ENCODE measurements around the gene POLE2.
A peak's percentile ranks its signal among the peaks of the same experiment; 100 is the strongest.
"Not testable (repeated sequence)": the region's sequence is repeated elsewhere in the genome, so short reads cannot be mapped to it uniquely, and the experiment has no call there.

Gene POLE2

GRCh38 chr14:49703965-49704364 is 16.0 kb upstream of the POLE2 start:
- DNase-seq (ENCODE audit: low read depth in 2 of 2), result peak; percentile 24 to 45
- TF ChIP-seq CTCF (IDR thresholded peaks at IDR 0.05; ENCODE audit: low read depth, low read length), result no peak
- no peak overlapping the region for H3K4me3 ChIP-seq (replicated peaks in 1 of 2; ENCODE audit: low read depth in 2 of 2, low read length in 2 of 2)

GRCh38 chr14:49702725-49703124 is 14.7 kb upstream of the POLE2 start:
- H3K4me3 ChIP-seq (replicated peaks in 1 of 2; ENCODE audit: low read depth in 2 of 2, low read length in 2 of 2), result no peak overlapping the region
- DNase-seq (ENCODE audit: low read depth in 2 of 2), result no peak
- TF ChIP-seq CTCF (IDR thresholded peaks at IDR 0.05; ENCODE audit: low read depth, low read length), result no peak

- DNase-seq (ENCODE audit: low read depth in 2 of 2), result not testable (repeated sequence)
Observed at GRCh38 chr14:49693735-49694124, 5.7 kb upstream of the POLE2 start.

GRCh38 chr14:49692811-49693734 is 5.1 kb upstream of the POLE2 start, which contains the start of gene KLHDC1:
KLHDC1 (plus strand) TSS chr14:49693120; CDS start chr14:49693195, 75 bp downstream.
- TF ChIP-seq CTCF (IDR thresholded peaks at IDR 0.05; ENCODE audit: low read depth, low read length), result no peak
- DNase-seq (ENCODE audit: low read depth in 2 of 2), result peak; percentile 72 to 85
- peak within 1 kb of the TSS; percentile 57 to 71 for H3K4me3 ChIP-seq (replicated peaks in 1 of 2; ENCODE audit: low read depth in 2 of 2, low read length in 2 of 2)

More at GRCh38 chr14:49693735-49694124, 5.7 kb upstream of the POLE2 start:
- H3K4me3 ChIP-seq (replicated peaks in 1 of 2; ENCODE audit: low read depth in 2 of 2, low read length in 2 of 2), result peak overlapping the region; percentile 57 to 71

- H3K4me3 ChIP-seq (replicated peaks in 1 of 2; ENCODE audit: low read depth in 2 of 2, low read length in 2 of 2), result peak overlapping the region; percentile 57 to 71
- TF ChIP-seq CTCF (IDR thresholded peaks at IDR 0.05; ENCODE audit: low read depth, low read length), result no peak
- peak in 1 of 2 donors; percentile 22 for DNase-seq (ENCODE audit: low read depth in 2 of 2)
Observed at GRCh38 chr14:49692193-49692757, 4.3 kb upstream of the POLE2 start.

- TF ChIP-seq CTCF (IDR thresholded peaks at IDR 0.05; ENCODE audit: low read depth, low read length), result no peak
- DNase-seq (ENCODE audit: low read depth in 2 of 2), result no peak
- no peak overlapping the region for H3K4me3 ChIP-seq (replicated peaks in 1 of 2; ENCODE audit: low read depth in 2 of 2, low read length in 2 of 2)
Observed at GRCh38 chr14:49691031-49691430, 3.0 kb upstream of the POLE2 start.

- no peak for DNase-seq (ENCODE audit: low read depth in 2 of 2)
Observed at GRCh38 chr14:49688701-49689030, 652 bp upstream of the POLE2 start.

More at GRCh38 chr14:49688701-49689030, 652 bp upstream of the POLE2 start:
- no peak for TF ChIP-seq CTCF (IDR thresholded peaks at IDR 0.05; ENCODE audit: low read depth, low read length)
- H3K4me3 ChIP-seq (replicated peaks in 1 of 2; ENCODE audit: low read depth in 2 of 2, low read length in 2 of 2), result no peak overlapping the region

Measured in cardiac fibroblast (primary cell).